ENCODE measurements around the gene FBXL13. TPM values are rescaled to one million over a fixed set of nuclear protein-coding genes. Genes with fewer than 3 reads are reported as not detected.
"Not testable (repeated sequence)": the region's sequence is repeated elsewhere in the genome, so short reads cannot be mapped to it uniquely, and the experiment has no call there.

FBXL13 gene
- total RNA-seq, 1 experiment from 2014 or later = 0.35 TPM

GRCh38 chr7:102954359-102954758 lies 120.2 kb downstream of the FBXL13 start:
- H3K27ac Mint-ChIP-seq (ENCODE audit: low read depth, unreplicated experiment); H3K27me3 Mint-ChIP-seq (ENCODE audit: insufficient read depth, unreplicated experiment); H3K36me3 Mint-ChIP-seq (ENCODE audit: insufficient read depth, unreplicated experiment); H3K4me1 Mint-ChIP-seq (ENCODE audit: insufficient read depth, unreplicated experiment); POLR2A ChIA-PET; BruUV-seq (replicated peaks); intact Hi-C loops (cut with micrococcal nuclease); CTCF ChIA-PET; H3K4me3 Mint-ChIP-seq (ENCODE audit: unreplicated experiment); DNase-seq (ENCODE audit: unreplicated experiment): not testable (repeated sequence)
- H3K9me3 Mint-ChIP-seq (ENCODE audit: unreplicated experiment) = peaks cover 23% of the 10 kb centered on the region

- ChIA-PET POLR2A (no interaction called here), CTCF (no interaction called here)
- Mint-ChIP-seq H3K27me3 (ENCODE audit: insufficient read depth, unreplicated experiment) (no peaks in the 10 kb centered on the region), H3K4me3 (ENCODE audit: unreplicated experiment) (no peak overlapping the region), H3K4me1 (ENCODE audit: insufficient read depth, unreplicated experiment) (no peaks in the 10 kb centered on the region), H3K9me3 (ENCODE audit: unreplicated experiment) (peaks cover 23% of the 10 kb centered on the region), H3K27ac (ENCODE audit: low read depth, unreplicated experiment) (no peak overlapping the region), H3K36me3 (ENCODE audit: insufficient read depth, unreplicated experiment) (peaks cover 6% of the 10 kb centered on the region)
- intact Hi-C loops (cut with micrococcal nuclease) = no loop called here
- no peak for DNase-seq (ENCODE audit: unreplicated experiment)
- no TSS peak for BruUV-seq (replicated peaks)
- no peak for TF ChIP-seq CTCF (IDR thresholded peaks at IDR 0.05; ENCODE audit: unreplicated experiment)
Observed at GRCh38 chr7:102953406-102953805, 121.2 kb downstream of the FBXL13 start.

- TF ChIP-seq CTCF (IDR thresholded peaks at IDR 0.05; ENCODE audit: unreplicated experiment) = no peak
- intact Hi-C loops (cut with micrococcal nuclease) = no loop called here
- H3K36me3 Mint-ChIP-seq (ENCODE audit: insufficient read depth, unreplicated experiment) = peaks cover 6% of the 10 kb centered on the region
- no peaks in the 10 kb centered on the region for H3K4me1 Mint-ChIP-seq (ENCODE audit: insufficient read depth, unreplicated experiment)
- ChIA-PET CTCF (interaction anchor here (0.6 kb wide), 1 partner anchor 287 kb away, joined by 3 read pairs; no protein-coding TSS in a partner anchor), POLR2A (no interaction called here)
- peaks cover 23% of the 10 kb centered on the region for H3K9me3 Mint-ChIP-seq (ENCODE audit: unreplicated experiment)
- H3K4me3 Mint-ChIP-seq (ENCODE audit: unreplicated experiment) = no peak overlapping the region
- DNase-seq (ENCODE audit: unreplicated experiment) = no peak
- no peak overlapping the region for H3K27ac Mint-ChIP-seq (ENCODE audit: low read depth, unreplicated experiment)
- no TSS peak for BruUV-seq (replicated peaks)
- H3K27me3 Mint-ChIP-seq (ENCODE audit: insufficient read depth, unreplicated experiment) = no peaks in the 10 kb centered on the region
Observed at GRCh38 chr7:102951839-102952238, 122.8 kb downstream of the FBXL13 start.

GRCh38 chr7:102944241-102944640 lies 130.4 kb downstream of the FBXL13 start:
- no peak for TF ChIP-seq CTCF (IDR thresholded peaks at IDR 0.05; ENCODE audit: unreplicated experiment)
- ChIA-PET POLR2A (interaction anchor here (0.7 to 1.2 kb wide), 3 partner anchors 50 to 195 kb away, joined by 3 to 5 read pairs (median 4); partner anchors contain the start of gene FAM185A), CTCF (no interaction called here)
- DNase-seq (ENCODE audit: unreplicated experiment) = no peak
- no peaks in the 10 kb centered on the region for H3K4me1 Mint-ChIP-seq (ENCODE audit: insufficient read depth, unreplicated experiment)
- no peak overlapping the region for H3K27ac Mint-ChIP-seq (ENCODE audit: low read depth, unreplicated experiment)
- no peaks in the 10 kb centered on the region for H3K36me3 Mint-ChIP-seq (ENCODE audit: insufficient read depth, unreplicated experiment)
- no TSS peak for BruUV-seq (replicated peaks)
- H3K27me3 Mint-ChIP-seq (ENCODE audit: insufficient read depth, unreplicated experiment) = no peaks in the 10 kb centered on the region
- intact Hi-C loops (cut with micrococcal nuclease) = no loop called here
- no peaks in the 10 kb centered on the region for H3K9me3 Mint-ChIP-seq (ENCODE audit: unreplicated experiment)
- no peak overlapping the region for H3K4me3 Mint-ChIP-seq (ENCODE audit: unreplicated experiment)

Measured in MCF 10A (cell line).